PFSK-1 (cell line): ENCODE measurements around the gene MAD1L1.

Experiments used
- FOXP2 ChIP-seq: optimal IDR thresholded peaks from 2 replicates; pipeline ENCODE3; 2011; ENCODE audit warnings: borderline replicate concordance, control low read depth, inconsistent platforms; ENCODE audit not compliant: insufficient read depth; ENCODE audit errors: extremely low read length, extremely low read depth
- POLR2AphosphoS5 ChIP-seq: IDR thresholded peaks from 2 replicates; pipeline ENCODE4 v1.6.1; 2012; ENCODE audit warnings: low read depth, mild to moderate bottlenecking, control low read depth, low read length, moderate library complexity
- REST ChIP-seq, 2 experiments: IDR thresholded peaks; 2 replicates each; pipeline versions ENCODE4 v1.6.1 to v1.8.0; 2011 to 2012; ENCODE audit warnings: low read depth in 2 of 2, low read length in 2 of 2, control low read depth in 1 of 2, inconsistent platforms in 1 of 2, mild to moderate bottlenecking in 1 of 2, moderate library complexity in 1 of 2; ENCODE audit not compliant: insufficient read depth in 1 of 2
- SIN3A ChIP-seq: IDR thresholded peaks from 2 replicates; pipeline ENCODE4 v1.6.1; 2012; ENCODE audit warnings: mild to moderate bottlenecking, low read length, moderate library complexity, borderline replicate concordance; ENCODE audit not compliant: insufficient read depth
- TAF1 ChIP-seq: IDR thresholded peaks from 2 replicates; pipeline ENCODE4 v1.6.1; 2012; ENCODE audit warnings: low read length, control low read depth, borderline replicate concordance; ENCODE audit not compliant: insufficient read depth

MAD1L1 gene

DNA sequence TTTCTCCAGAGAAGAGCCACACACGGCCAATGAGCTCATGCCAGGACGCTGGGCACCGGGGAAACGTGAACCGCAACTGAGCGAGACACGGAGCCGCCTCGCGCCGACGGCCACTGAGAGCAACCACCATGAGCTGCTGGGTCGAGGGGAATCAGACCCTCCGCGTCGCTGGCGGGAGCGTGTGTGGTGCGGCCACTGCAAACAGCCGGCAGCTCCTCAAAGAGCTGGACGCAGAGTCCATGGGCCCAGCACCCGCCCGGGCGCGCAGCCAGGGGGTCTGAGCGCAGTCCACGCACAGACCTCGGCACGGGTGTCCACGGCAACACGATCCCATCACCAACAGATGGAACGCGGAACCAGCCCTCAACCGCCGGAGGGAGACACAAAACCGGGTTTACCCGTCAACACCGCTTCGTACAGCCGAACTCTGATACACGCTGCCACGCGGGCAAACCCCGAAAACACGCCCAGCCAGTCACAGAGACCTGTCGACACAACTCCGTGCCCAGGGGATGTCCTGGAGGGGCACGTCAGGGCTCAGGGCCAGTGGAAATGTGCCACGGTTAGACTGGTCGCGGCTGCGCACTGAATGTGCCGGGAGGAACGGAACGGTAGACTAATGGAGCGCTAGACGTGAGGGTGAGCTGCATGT lies 415.6 kb downstream of the MAD1L1 start:
- no peak for TF ChIP-seq REST (IDR thresholded peaks at IDR 0.05; ENCODE audit: insufficient read depth in 1 of 2, low read depth in 2 of 2, low read length in 2 of 2)
- no peak for TF ChIP-seq SIN3A
- no peak for TF ChIP-seq POLR2AphosphoS5
- no peak for TF ChIP-seq TAF1
- no peak for TF ChIP-seq FOXP2

GRCh38 chr7:1815051-1815481 lies 417.7 kb downstream of the MAD1L1 start:
- TF ChIP-seq TAF1 (no peak), POLR2AphosphoS5 (no peak), REST (IDR thresholded peaks at IDR 0.05; ENCODE audit: insufficient read depth in 1 of 2, low read depth in 2 of 2, low read length in 2 of 2) (no peak), SIN3A (no peak), FOXP2 (no peak)

DNA sequence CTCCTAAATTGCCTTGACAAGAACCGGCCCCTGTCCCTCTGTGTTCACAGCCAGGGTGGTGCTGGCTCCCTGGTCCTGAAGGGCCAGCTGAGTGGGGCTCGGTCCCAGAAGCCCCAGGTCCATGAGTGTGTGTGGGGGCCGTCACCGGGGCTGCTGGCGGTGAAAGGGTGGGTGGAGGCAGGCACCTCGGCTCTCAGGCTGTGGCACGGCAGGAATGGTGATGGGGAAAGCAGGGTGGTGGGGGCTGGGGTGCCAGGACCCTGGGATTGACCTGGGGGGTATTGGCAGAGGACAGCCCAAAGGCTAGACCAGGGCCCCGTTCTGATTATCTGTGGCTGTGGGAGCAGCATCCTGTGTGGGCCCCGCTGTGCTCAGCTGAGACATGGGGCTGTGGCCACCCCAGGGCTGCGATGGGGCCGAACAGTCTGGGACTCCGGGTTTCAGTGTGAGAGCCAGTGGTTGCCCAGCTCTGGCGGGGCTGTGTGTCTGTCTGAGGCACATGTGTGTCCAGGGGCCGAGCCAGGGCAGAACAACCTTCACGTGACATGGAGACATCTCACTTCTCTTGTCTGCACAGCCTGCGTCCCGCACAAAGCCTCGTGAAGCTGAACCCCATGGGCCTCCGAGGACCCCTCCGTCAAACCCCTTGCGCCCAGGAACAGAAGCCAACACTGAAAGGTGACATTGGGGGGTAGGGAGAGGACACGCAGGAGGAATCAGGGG lies 418.5 kb downstream of the MAD1L1 start:
- TF ChIP-seq POLR2AphosphoS5 (no peak), REST (IDR thresholded peaks at IDR 0.05; ENCODE audit: insufficient read depth in 1 of 2, low read depth in 2 of 2, low read length in 2 of 2) (no peak), SIN3A (no peak), FOXP2 (no peak), TAF1 (no peak)

DNA sequence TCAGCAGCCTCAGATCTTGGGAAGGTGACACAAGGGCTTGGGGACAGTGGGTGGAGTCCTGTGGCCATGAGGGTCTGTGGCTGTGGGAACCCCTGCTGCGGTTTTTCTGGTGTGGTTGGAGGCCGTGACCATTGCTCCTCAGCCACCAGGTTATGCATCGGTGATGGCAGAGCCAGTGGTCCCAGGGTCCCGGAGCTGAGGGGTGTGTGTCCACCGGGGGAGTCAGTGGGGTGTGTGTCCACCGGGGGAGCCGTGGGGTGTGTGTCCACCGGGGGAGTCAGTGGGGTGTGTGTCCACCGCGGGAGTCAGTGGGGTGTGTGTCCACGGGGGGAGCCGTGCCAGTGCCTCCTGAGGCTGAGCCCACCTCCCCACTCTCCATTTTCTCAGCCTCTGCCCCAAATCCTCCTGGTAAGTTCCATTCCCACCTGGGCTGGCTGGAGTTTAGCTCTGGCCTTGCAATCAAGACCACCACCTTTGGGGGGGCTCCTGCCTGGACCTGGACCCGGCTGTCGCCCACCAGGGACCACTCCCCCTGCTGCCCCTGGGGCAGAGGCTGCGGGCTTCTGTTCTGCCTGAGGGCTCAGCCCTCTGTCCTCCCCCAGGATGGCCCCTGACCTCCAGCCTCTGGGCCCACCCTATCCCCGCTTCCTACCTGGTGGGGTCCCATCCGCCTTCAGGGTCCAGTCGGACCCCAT lies 419.2 kb downstream of the MAD1L1 start:
- TF ChIP-seq FOXP2 (no peak), SIN3A (no peak), POLR2AphosphoS5 (no peak), REST (IDR thresholded peaks at IDR 0.05; ENCODE audit: insufficient read depth in 1 of 2, low read depth in 2 of 2, low read length in 2 of 2) (no peak), TAF1 (no peak)
